Gastrocnemius medialis (tissue), 4 donors: ENCODE results near the gene SRF. TPM values are rescaled to one million over a fixed set of nuclear protein-coding genes. Genes with fewer than 3 reads are reported as not detected.

Experiments used
- ATAC-seq, 2 donors: fragments of 150-250 bp; one replicate each; pipeline ENCODE4 v1.9.1; 2016
- DNase-seq, 2 donors: peaks; one replicate each; pipeline ENCODE4 v3.0.0-alpha.2; 2019
- H3K27ac ChIP-seq, 4 donors: fragments of 200-600 bp; sonication (generic); 1 replicate in 1 of 4; 2 replicates in 3 of 4; pipeline ENCODE4 v1.5.1; 2016 to 2018; ENCODE audit warnings: mild to moderate bottlenecking in 2 of 4, moderate library complexity in 1 of 4
- H3K27me3 ChIP-seq, 3 donors: fragments of 200-600 bp; sonication (generic) in 2 of 3; 1 replicate in 1 of 3; 2 replicates in 2 of 3; pipeline versions ENCODE4 v1.5.1 to v1.6.0; 2016 to 2019; ENCODE audit warnings: mild to moderate bottlenecking in 1 of 3, moderate library complexity in 1 of 3
- H3K36me3 ChIP-seq, 2 donors: fragments of 200-600 bp; sonication (generic) in 1 of 2; one replicate each; pipeline ENCODE4 v1.5.1; 2017 to 2018
- H3K4me1 ChIP-seq, 2 donors: fragments of 200-600 bp; sonication (generic) in 1 of 2; one replicate each; pipeline ENCODE4 v1.5.1; 2016 to 2017; ENCODE audit warnings: mild to moderate bottlenecking in 2 of 2
- H3K4me3 ChIP-seq, 4 donors: fragments of 200-600 bp; sonication (generic) in 3 of 4; 1 replicate in 1 of 4; 2 replicates in 3 of 4; pipeline ENCODE4 v1.5.1; 2016 to 2019; ENCODE audit warnings: mild to moderate bottlenecking in 2 of 4
- H3K9me3 ChIP-seq, 3 donors: fragments of 200-600 bp; sonication (generic) in 2 of 3; 1 replicate in 1 of 3; 2 replicates in 2 of 3; pipeline ENCODE4 v1.5.1; 2016 to 2019
- CTCF ChIP-seq, 5 experiments: fragments of 450-650 bp in 3 of 5; fragments of 200-600 bp in 2 of 5; sonication (generic) in 2 of 5; IDR thresholded peaks in 4 of 5; conservative IDR thresholded peaks in 1 of 5; 1 replicate in 4 of 5; 2 replicates in 1 of 5; pipeline ENCODE4 v1.5.1; 2016 to 2019; ENCODE audit warnings: antibody characterized with exemption in 5 of 5, mild to moderate bottlenecking in 3 of 5, moderate library complexity in 3 of 5
- POLR2A ChIP-seq, 2 donors: fragments of 450-650 bp; IDR thresholded peaks; one replicate each; pipeline ENCODE4 v1.6.1; 2017; ENCODE audit warnings: antibody characterized with exemption in 2 of 2, mild to moderate bottlenecking in 2 of 2, moderate library complexity in 2 of 2
- in situ Hi-C, 4 donors: fragments of 200-750 bp; cut with MboI; loops; one replicate each; pipeline versions ENCODE4 v1.15.0 to v1.8.0; 2017; ENCODE audit warnings: low sequenced_read_pairs in 4 of 4
- intact Hi-C: fragments of 100-400 bp; cut with DNase I; formaldehyde crosslinking; loops from one replicate; pipeline ENCODE4 v1.15.1; 2023; ENCODE audit warnings: low total_unique reads
- total RNA-seq, 4 donors: library from RNA; depleted of rRNA; stranded (reverse); fragments of >200 nt; gene quantifications; one replicate each; pipeline versions ENCODE4 v1.1.0 to v1.2.3, GENCODE V29; 2016

SRF gene
- total RNA-seq, 4 donors from 2014 or later = 35.2 to 54.7 (median 44.9) TPM

GRCh38 chr6:43125119-43125518, 46.0 kb upstream of the SRF start:
- H3K9me3 ChIP-seq = no peaks in the 10 kb centered on the region
- no peak overlapping the region for H3K4me3 ChIP-seq
- no peaks in the 10 kb centered on the region for H3K27me3 ChIP-seq
- intact Hi-C loops = loop anchor here (5.0 kb wide), 2 partner anchors 53 to 223 kb away; no protein-coding TSS in a partner anchor
- H3K4me1 ChIP-seq = no peaks in the 10 kb centered on the region
- no peaks in the 10 kb centered on the region for H3K36me3 ChIP-seq
- in situ Hi-C loops = no loop called here
- no peak overlapping the region for H3K27ac ChIP-seq
- no peak for DNase-seq
- no peak for ATAC-seq
- TF ChIP-seq CTCF (IDR thresholded peaks at IDR 0.05 in 4 of 5, conservative IDR thresholded peaks at IDR 0.05 in 1 of 5) = no peak
- TF ChIP-seq POLR2A (IDR thresholded peaks at IDR 0.05) = no peak

GRCh38 chr6:43125555-43125954, 45.5 kb upstream of the SRF start:
- Histone ChIP-seq H3K4me1 (no peaks in the 10 kb centered on the region), H3K4me3 (no peak overlapping the region), H3K36me3 (no peaks in the 10 kb centered on the region), H3K27ac (no peak overlapping the region), H3K27me3 (no peaks in the 10 kb centered on the region), H3K9me3 (no peaks in the 10 kb centered on the region)
- TF ChIP-seq POLR2A (IDR thresholded peaks at IDR 0.05) (no peak), CTCF (IDR thresholded peaks at IDR 0.05 in 4 of 5, conservative IDR thresholded peaks at IDR 0.05 in 1 of 5) (no peak)
- ATAC-seq (no peak), DNase-seq (no peak)
- in situ Hi-C loops = no loop called here
- intact Hi-C loops = loop anchor here (5.0 kb wide), 2 partner anchors 53 to 223 kb away; no protein-coding TSS in a partner anchor

GRCh38 chr6:43127180-43127579, 43.9 kb upstream of the SRF start:
- no peaks in the 10 kb centered on the region for H3K4me1 ChIP-seq
- in situ Hi-C loops (no loop called here), intact Hi-C loops (loop anchor here (5.0 kb wide), 2 partner anchors 55 to 225 kb away; no protein-coding TSS in a partner anchor)
- TF ChIP-seq POLR2A (IDR thresholded peaks at IDR 0.05) (no peak), CTCF (IDR thresholded peaks at IDR 0.05 in 4 of 5, conservative IDR thresholded peaks at IDR 0.05 in 1 of 5) (no peak)
- H3K27me3 ChIP-seq = no peaks in the 10 kb centered on the region
- H3K9me3 ChIP-seq = no peaks in the 10 kb centered on the region
- ATAC-seq (no peak), DNase-seq (no peak)
- no peaks in the 10 kb centered on the region for H3K36me3 ChIP-seq
- no peak overlapping the region for H3K27ac ChIP-seq
- H3K4me3 ChIP-seq = no peak overlapping the region

- ATAC-seq (no peak), DNase-seq (no peak)
- Histone ChIP-seq H3K4me1 (no peaks in the 10 kb centered on the region), H3K36me3 (no peaks in the 10 kb centered on the region), H3K9me3 (no peaks in the 10 kb centered on the region), H3K27ac (no peak overlapping the region), H3K4me3 (no peak overlapping the region), H3K27me3 (no peaks in the 10 kb centered on the region)
- in situ Hi-C loops (no loop called here), intact Hi-C loops (loop anchor here (5.0 kb wide), 2 partner anchors 56 to 226 kb away; no protein-coding TSS in a partner anchor)
- TF ChIP-seq CTCF (IDR thresholded peaks at IDR 0.05 in 4 of 5, conservative IDR thresholded peaks at IDR 0.05 in 1 of 5) (no peak), POLR2A (IDR thresholded peaks at IDR 0.05) (no peak)
These were observed 43.2 kb upstream of the SRF start for GRCh38 chr6:43127877-43128276.

GRCh38 chr6:43128926-43129325, 42.1 kb upstream of the SRF start:
- intact Hi-C loops = loop anchor here (5.0 kb wide), 2 partner anchors 57 to 227 kb away; no protein-coding TSS in a partner anchor
- ATAC-seq = no peak
- TF ChIP-seq CTCF (IDR thresholded peaks at IDR 0.05 in 4 of 5, conservative IDR thresholded peaks at IDR 0.05 in 1 of 5) (no peak), POLR2A (IDR thresholded peaks at IDR 0.05) (no peak)
- Histone ChIP-seq H3K4me1 (no peaks in the 10 kb centered on the region), H3K4me3 (no peak overlapping the region), H3K9me3 (no peaks in the 10 kb centered on the region), H3K36me3 (no peaks in the 10 kb centered on the region), H3K27ac (no peak overlapping the region), H3K27me3 (no peaks in the 10 kb centered on the region)
- no peak for DNase-seq
- in situ Hi-C loops = no loop called here
